AG10803 (cell line): ENCODE measurements around the gene KRT83.
"Not testable (repeated sequence)": the region's sequence is repeated elsewhere in the genome, so short reads cannot be mapped to it uniquely, and the experiment has no call there.

ENCODE experiments used
- DNase-seq: peaks from one replicate; pipeline ENCODE4 v3.0.0; 2010; ENCODE audit warnings: low read depth
- H3K4me3 ChIP-seq: 2 replicates; pipeline ENCODE4 v1.5.1; 2011; ENCODE audit warnings: mild to moderate bottlenecking, low read length, control low read depth
- TF ChIP-seq, protein P1 (sequence below): conservative IDR thresholded peaks from 2 replicates; pipeline ENCODE4 v1.5.1; 2011; ENCODE audit warnings: mild to moderate bottlenecking, low read length, control low read depth, inconsistent platforms

Gene KRT83

DNA sequence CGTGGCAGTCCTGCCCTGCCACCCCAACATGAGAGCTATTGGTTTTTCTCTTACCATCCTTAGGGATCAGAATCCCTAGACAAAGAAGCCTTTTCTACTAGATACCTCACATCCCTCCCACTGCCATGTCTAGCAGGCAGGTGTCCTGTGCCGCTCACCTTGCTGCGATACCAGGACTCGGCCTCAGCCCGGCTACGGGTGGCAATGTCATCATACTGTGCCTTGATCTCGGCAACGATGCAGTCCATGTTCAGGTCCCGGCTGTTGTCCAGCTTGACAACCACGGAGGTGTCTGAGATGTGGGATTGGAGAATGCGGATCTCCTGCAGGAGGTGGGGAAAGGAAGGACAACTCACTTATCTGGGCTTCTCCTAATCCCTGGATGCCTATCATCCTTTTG lies 4.5 kb downstream of the KRT83 start:
- no peak overlapping the region for H3K4me3 ChIP-seq
- DNase-seq, result no peak
- TF ChIP-seq, protein P1, sequence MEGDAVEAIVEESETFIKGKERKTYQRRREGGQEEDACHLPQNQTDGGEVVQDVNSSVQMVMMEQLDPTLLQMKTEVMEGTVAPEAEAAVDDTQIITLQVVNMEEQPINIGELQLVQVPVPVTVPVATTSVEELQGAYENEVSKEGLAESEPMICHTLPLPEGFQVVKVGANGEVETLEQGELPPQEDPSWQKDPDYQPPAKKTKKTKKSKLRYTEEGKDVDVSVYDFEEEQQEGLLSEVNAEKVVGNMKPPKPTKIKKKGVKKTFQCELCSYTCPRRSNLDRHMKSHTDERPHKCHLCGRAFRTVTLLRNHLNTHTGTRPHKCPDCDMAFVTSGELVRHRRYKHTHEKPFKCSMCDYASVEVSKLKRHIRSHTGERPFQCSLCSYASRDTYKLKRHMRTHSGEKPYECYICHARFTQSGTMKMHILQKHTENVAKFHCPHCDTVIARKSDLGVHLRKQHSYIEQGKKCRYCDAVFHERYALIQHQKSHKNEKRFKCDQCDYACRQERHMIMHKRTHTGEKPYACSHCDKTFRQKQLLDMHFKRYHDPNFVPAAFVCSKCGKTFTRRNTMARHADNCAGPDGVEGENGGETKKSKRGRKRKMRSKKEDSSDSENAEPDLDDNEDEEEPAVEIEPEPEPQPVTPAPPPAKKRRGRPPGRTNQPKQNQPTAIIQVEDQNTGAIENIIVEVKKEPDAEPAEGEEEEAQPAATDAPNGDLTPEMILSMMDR, result no peak

DNA sequence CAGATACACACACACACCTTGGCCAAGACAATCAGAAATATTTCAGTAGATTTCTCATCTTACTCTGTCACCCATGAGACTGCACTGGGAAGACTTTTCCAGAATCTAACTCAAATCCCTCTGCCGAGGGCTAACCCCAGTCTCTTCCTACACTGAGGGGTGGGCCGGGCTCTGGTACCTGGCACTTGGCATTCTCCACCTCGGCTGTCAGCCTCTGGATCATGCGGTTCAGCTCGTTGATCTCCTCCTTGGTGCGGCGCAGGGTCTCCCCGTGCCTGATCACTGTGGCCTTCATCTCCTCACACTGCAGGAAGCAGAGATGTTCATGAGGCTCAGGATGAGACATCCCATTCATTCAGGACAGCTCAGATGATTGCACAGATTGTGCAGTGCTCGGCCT lies 4.9 kb downstream of the KRT83 start:
- TF ChIP-seq, protein P1, result no peak
- no peak for DNase-seq
- H3K4me3 ChIP-seq, result no peak overlapping the region

DNA sequence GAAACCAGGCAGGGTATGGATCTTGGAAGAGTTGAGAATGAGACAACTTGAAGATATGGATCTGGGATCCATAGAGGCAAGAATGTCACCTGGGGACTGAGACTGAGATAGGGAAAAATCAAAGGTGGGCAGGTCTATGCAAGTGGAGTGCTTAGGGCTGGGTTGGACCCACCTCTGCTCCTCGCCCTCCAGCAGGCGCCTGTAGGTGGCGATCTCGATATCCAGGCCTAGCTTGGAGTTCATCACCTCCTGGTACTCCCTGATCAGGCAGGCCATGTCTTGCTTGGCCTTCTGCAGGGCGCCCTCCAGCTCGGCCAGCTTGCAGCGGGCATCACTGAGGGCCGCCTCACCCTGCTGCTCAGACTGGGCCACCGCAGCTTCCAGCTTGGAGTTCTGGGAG lies 5.5 kb downstream of the KRT83 start:
- not testable (repeated sequence) for H3K4me3 ChIP-seq, DNase-seq
- TF ChIP-seq, protein P1, result peak; percentile 24

DNA sequence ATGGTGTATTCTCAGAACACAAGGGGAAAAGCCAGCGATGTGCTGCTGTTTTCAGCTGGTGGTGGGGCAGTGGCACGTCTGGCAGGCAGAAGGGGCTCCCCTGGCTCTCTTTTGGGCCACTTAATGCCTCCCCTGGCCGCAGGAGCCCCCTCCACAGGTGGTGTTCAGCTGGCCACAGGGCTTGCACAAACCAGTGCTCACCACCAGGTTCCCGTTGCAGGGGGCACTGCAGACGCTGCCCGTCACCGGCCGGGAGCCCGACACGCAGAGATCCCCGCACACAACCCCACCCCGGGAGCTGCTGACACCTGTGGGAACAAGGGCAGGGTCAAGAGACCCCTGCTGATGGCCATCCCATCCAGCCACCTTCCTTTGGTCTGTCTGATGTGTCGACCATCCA lies 6.7 kb downstream of the KRT83 start:
- no peak for DNase-seq
- H3K4me3 ChIP-seq, result no peak overlapping the region
- TF ChIP-seq, protein P1, result no peak

DNA sequence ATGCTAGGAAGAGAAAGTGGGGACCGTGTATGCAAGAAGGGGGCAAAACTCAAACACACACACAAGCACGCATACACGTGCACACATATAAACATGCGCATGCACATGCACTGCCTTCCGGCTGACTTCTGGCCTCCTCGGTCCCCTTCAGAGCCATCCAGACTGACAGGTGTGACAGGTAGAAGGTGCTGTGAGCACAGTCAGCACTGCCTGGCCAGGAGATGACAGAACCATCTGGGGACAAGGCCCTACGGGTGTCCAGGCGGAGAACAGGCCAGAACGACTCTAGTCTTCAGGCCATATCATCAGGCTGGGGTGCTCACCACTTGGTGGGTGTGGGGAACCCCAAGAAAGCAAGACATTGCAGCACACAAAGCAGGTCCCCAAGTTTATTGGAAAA lies 7.3 kb downstream of the KRT83 start:
- no peak for DNase-seq
- H3K4me3 ChIP-seq, result no peak overlapping the region
- TF ChIP-seq, protein P1, result no peak

DNA sequence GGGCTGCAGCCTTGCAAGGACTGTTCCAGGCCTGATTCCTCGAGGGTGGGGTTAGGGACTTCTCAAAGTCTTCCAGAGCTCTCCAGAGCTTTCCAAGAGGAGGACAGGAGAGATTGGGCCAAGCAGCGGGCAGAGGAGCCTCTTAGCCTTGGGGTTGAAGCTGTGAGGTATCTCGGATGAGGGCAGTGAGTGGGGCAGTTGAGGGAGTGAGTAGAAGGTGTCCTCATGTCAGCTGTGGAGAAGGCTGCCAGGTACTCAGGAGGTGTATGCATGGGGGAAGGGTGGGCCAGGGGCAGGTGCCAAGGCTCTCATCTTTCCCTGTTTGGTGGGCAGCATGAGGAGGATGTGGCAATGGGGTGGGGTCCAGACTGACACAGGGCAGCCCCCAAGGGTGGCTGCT lies 7.7 kb downstream of the KRT83 start:
- H3K4me3 ChIP-seq, result no peak overlapping the region
- no peak for DNase-seq
- TF ChIP-seq, protein P1, result no peak

DNA sequence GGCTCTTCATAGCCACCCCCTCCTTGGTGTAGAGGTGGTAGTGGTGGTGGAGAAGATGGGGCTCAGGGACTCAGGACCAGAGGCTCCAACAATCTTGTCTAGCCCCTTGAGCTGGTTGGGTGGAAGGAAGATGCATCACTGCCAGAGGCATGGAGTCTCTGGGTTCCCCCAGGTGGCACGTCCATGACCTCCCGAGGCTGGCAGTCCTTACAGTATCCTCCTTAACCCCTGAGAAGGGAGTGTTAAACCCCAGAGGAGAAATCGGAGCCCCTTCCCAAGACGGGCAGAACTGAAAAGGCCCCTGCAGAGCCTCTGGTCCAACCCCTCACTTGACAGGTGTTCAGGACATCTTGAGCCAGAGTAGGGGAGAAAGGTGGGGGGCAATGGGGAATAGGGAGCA lies 9.1 kb downstream of the KRT83 start:
- H3K4me3 ChIP-seq, result no peak overlapping the region
- DNase-seq, result no peak
- TF ChIP-seq, protein P1, result no peak
